ENCODE data around the gene ZNF780B. TPM values are rescaled to one million over a fixed set of nuclear protein-coding genes. Genes with fewer than 3 reads are reported as not detected.

The ZNF780B gene
- total RNA-seq, 6 donors from 2014 or later, result 9.4 to 50.3 (median 20.9) TPM

GRCh38 chr19:39987167-39987566 is 68.9 kb downstream of the ZNF780B start:
- Histone ChIP-seq H3K4me3 (no peak overlapping the region), H3K9me3 (peaks cover 0 to 29% (median 10%) of the 10 kb centered on the region in 4 donors), H3K27me3 (no peaks in the 10 kb centered on the region), H3K36me3 (peaks cover 0 to 17% (median 6%) of the 10 kb centered on the region in 4 donors), H3K27ac (no peak overlapping the region), H3K4me1 (no peaks in the 10 kb centered on the region)
- DNase-seq (no peak), ATAC-seq (ENCODE audit: low FRiP score in 2 of 2) (no peak)
- TF ChIP-seq POLR2A (IDR thresholded peaks at IDR 0.05) (no peak), EP300 (IDR thresholded peaks at IDR 0.05) (no peak), CTCF (IDR thresholded peaks at IDR 0.05) (no peak), POLR2AphosphoS5 (IDR thresholded peaks at IDR 0.05) (no peak)

- H3K36me3 ChIP-seq, result peaks cover 0 to 22% (median 11%) of the 10 kb centered on the region in 4 donors
- TF ChIP-seq POLR2A (IDR thresholded peaks at IDR 0.05) (no peak), CTCF (IDR thresholded peaks at IDR 0.05) (no peak), EP300 (IDR thresholded peaks at IDR 0.05) (no peak), POLR2AphosphoS5 (IDR thresholded peaks at IDR 0.05) (no peak)
These were observed 69.4 kb downstream of the ZNF780B start for GRCh38 chr19:39986643-39987042.

GRCh38 chr19:39983695-39984300 is 72.2 kb downstream of the ZNF780B start:
- DNase-seq (no peak), ATAC-seq (ENCODE audit: low FRiP score in 2 of 2) (no peak)
- Histone ChIP-seq H3K4me3 (no peak overlapping the region), H3K27ac (no peak overlapping the region), H3K36me3 (peaks cover 8 to 51% (median 36%) of the 10 kb centered on the region in 4 donors), H3K9me3 (peaks cover 0 to 29% (median 10%) of the 10 kb centered on the region in 4 donors), H3K4me1 (no peaks in the 10 kb centered on the region), H3K27me3 (no peaks in the 10 kb centered on the region)
- WGBS, 2 donors, result 81 to 96% methylated on average over 5 of the region's 5 CpGs
- no peak for TF ChIP-seq EP300 (IDR thresholded peaks at IDR 0.05)
- no peak for TF ChIP-seq POLR2A (IDR thresholded peaks at IDR 0.05)
- TF ChIP-seq CTCF (IDR thresholded peaks at IDR 0.05), result no peak
- no peak for TF ChIP-seq POLR2AphosphoS5 (IDR thresholded peaks at IDR 0.05)

More at GRCh38 chr19:39986643-39987042, 69.4 kb downstream of the ZNF780B start:
- Histone ChIP-seq H3K9me3 (peaks cover 0 to 29% (median 10%) of the 10 kb centered on the region in 4 donors), H3K27ac (no peak overlapping the region), H3K4me1 (no peaks in the 10 kb centered on the region), H3K4me3 (no peak overlapping the region), H3K27me3 (no peaks in the 10 kb centered on the region)
- ATAC-seq (ENCODE audit: low FRiP score in 2 of 2) (no peak), DNase-seq (no peak)

GRCh38 chr19:39982883-39983282 is 73.1 kb downstream of the ZNF780B start:
- no peaks in the 10 kb centered on the region for H3K4me1 ChIP-seq
- DNase-seq (no peak), ATAC-seq (ENCODE audit: low FRiP score in 2 of 2) (no peak)
- H3K27me3 ChIP-seq, result no peaks in the 10 kb centered on the region
- H3K9me3 ChIP-seq, result peaks cover 0 to 29% (median 10%) of the 10 kb centered on the region in 4 donors
- TF ChIP-seq POLR2AphosphoS5 (IDR thresholded peaks at IDR 0.05) (no peak), POLR2A (IDR thresholded peaks at IDR 0.05) (no peak), EP300 (IDR thresholded peaks at IDR 0.05) (no peak), CTCF (IDR thresholded peaks at IDR 0.05) (no peak)
- 98 to 100% methylated on average over 1 of the region's 1 CpG for WGBS, 2 donors
- H3K4me3 ChIP-seq, result no peak overlapping the region
- H3K36me3 ChIP-seq, result peaks cover 9 to 60% (median 45%) of the 10 kb centered on the region in 4 donors
- no peak overlapping the region for H3K27ac ChIP-seq

Other genes starting within 250 kb of the ZNF780B start
- 10 to 100 TPM; 14.6 to 33.6 (median 23.2) TPM for gene DYRK1B, start 222.1 kb downstream of the ZNF780B start, total RNA-seq
- gene FBL, start 209.9 kb downstream of the ZNF780B start, total RNA-seq, result 100 to 1,000 TPM in 5 of 6 donors, 10 to 100 TPM in 1; 75.4 to 143 (median 110) TPM
- 10 to 100 TPM in 4 of 6 donors, 1 to 10 TPM in 2; 7.0 to 27.2 (median 14.3) TPM for gene FCGBP, start 121.6 kb downstream of the ZNF780B start, total RNA-seq
- gene PSMC4, start 85.1 kb downstream of the ZNF780B start, total RNA-seq, result 10 to 100 TPM; 41.1 to 85.7 (median 59.9) TPM
- 1 to 10 TPM; 2.1 to 6.4 (median 5.0) TPM for gene ZNF546, start 59.2 kb downstream of the ZNF780B start, total RNA-seq
- gene ZNF780A, start 34.7 kb upstream of the ZNF780B start, total RNA-seq, result 10 to 100 TPM in 5 of 6 donors, 1 to 10 TPM in 1; 7.4 to 17.1 (median 13.6) TPM
- gene MAP3K10, start 135.2 kb upstream of the ZNF780B start, total RNA-seq, result 10 to 100 TPM in 5 of 6 donors, 1 to 10 TPM in 1; 9.0 to 56.6 (median 18.4) TPM
- gene TTC9B, start 162.2 kb upstream of the ZNF780B start, total RNA-seq, result not detected
- under 1 TPM in 3 of 6 donors, not detected in 3; 0.31 to 1.00 (median 0.79) TPM for gene CCNP, start 170.5 kb upstream of the ZNF780B start, total RNA-seq
- gene AKT2, start 229.1 kb upstream of the ZNF780B start, total RNA-seq, result 100 to 1,000 TPM in 4 of 6 donors, 10 to 100 TPM in 2; 59.7 to 164 (median 105) TPM